Measurements from ENCODE around the gene PWWP2B.

The PWWP2B gene

DNA sequence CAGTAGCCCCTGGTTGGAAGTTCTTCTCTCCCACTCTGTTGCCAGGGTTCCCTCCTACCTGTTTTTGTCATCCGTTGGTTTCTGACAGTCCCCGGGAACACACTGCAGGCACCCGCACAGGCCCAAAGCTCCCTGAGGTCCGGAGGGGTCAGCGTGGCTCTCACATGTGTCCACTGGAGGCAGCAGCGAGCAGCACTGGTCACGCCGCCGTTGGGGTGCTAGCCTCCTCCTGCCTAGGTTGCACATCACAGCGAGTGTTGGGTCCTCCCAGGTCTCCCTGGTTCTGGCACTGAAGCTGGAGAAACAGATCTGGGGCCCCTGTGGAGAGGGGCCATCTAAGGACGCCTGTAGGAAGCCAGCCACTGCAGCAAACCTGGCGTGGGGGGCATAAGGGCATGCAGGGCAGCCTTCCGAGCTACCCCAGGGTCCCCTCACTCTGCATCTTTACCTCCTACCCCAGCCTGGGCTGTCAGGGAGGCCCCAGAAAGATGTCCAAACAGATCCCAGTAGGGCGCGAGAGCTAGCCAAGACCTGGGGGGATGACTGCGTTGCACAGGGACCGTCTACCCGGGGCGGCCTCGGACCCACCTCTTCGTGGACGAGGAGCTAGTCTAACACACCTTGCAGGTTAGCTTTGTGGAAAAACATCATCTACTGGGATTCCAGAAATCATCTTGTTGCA is 36.1 kb upstream of the PWWP2B start:
- H3K9ac ChIP-seq: no peak overlapping the region
- no peak for TF ChIP-seq Cebpa-rat (IDR thresholded peaks at IDR 0.05)
- H3K4me2 ChIP-seq: no peak overlapping the region
- no peak overlapping the region for H3K4me3 ChIP-seq
- peaks cover 0 to 5% (median 0%) of the 10 kb centered on the region in 11 experiments; a peak in 1 of 22 replicates for H4K20me1 ChIP-seq
- no peaks in the 10 kb centered on the region for H3K27me3 ChIP-seq
- peaks cover 0 to 8% (median 8%) of the 10 kb centered on the region in 11 experiments; a peak in 14 of 22 replicates for H3K9me3 ChIP-seq (replicated peaks in 1 of 11)
- H3K36me3 ChIP-seq: peaks cover 0 to 13% (median 5%) of the 10 kb centered on the region in 11 experiments; a peak in 9 of 22 replicates
- no peak overlapping the region for H3K27ac ChIP-seq
- H3K4me1 ChIP-seq: peaks cover 0 to 7% (median 2%) of the 10 kb centered on the region in 10 experiments; a peak in 6 of 20 replicates

DNA sequence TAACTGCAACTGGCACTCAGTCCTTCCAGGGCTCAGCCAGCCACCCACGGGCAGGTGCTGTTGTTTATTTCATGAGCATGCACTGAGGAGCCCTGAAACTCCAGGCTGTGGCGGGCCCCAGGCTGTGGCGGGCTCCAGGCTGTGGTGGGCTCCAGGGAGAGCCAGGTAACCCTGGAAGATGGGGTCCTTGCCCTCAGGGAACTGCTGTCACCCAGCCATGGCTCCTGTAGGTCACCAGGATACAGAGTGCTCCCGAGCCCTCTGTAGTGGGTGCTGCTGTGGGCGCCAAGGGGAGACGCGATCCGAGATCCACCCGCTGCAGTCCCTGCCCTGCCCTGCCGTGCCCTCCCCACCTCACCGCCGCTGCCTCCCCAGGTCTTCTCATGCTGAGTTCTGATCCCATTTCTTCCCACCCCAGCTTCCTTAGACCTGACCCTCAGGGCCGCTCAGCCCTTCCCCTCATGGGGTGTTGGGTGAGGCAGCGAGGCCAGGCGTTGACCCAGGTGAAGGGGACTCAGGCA is 35.4 kb upstream of the PWWP2B start:
- Histone ChIP-seq H3K4me2 (no peak overlapping the region), H4K20me1 (peaks cover 0 to 5% (median 0%) of the 10 kb centered on the region in 11 experiments; a peak in 1 of 22 replicates), H3K9me3 (replicated peaks in 1 of 11) (peaks cover 0 to 8% (median 8%) of the 10 kb centered on the region in 11 experiments; a peak in 14 of 22 replicates), H3K27ac (no peak overlapping the region), H3K9ac (no peak overlapping the region), H3K4me3 (no peak overlapping the region), H3K4me1 (peaks cover 0 to 5% (median 0%) of the 10 kb centered on the region in 10 experiments; a peak in 1 of 20 replicates), H3K27me3 (no peaks in the 10 kb centered on the region), H3K36me3 (peaks cover 0 to 20% (median 11%) of the 10 kb centered on the region in 11 experiments; a peak in 11 of 22 replicates)
- TF ChIP-seq Cebpa-rat (IDR thresholded peaks at IDR 0.05): no peak

DNA sequence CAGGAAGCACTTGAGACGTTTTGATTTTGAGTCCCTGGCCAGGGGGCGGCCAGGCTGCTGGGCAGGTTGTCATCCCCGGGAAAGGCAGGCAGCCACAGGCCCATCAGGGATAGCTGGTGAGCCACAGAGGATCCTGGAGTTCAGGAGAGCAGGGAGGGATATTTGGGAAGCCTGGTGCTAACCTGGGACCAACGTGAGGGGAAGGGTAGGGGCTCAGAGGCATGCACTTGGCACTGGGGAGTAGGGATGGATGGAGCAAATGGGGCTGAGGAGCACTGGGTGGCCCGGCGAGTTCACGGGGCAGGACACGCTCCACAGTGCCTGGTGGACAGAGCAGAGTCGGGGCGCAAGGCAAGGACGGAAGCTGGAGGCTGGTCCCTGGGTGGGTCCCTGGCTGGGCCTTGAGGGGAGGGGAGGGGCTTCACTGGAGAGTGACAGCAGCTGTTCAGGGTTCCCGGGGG is 34.8 kb upstream of the PWWP2B start:
- no peaks in the 10 kb centered on the region for H3K27me3 ChIP-seq
- peaks cover 0 to 8% (median 8%) of the 10 kb centered on the region in 11 experiments; a peak in 14 of 22 replicates for H3K9me3 ChIP-seq (replicated peaks in 1 of 11)
- H3K4me2 ChIP-seq: no peak overlapping the region
- H3K36me3 ChIP-seq: peaks cover 0 to 22% (median 13%) of the 10 kb centered on the region in 11 experiments; a peak in 11 of 22 replicates
- 0 out of 22 replicates have a peak, but pooled peaks cover 0 to 5% (median 0%) of the 10 kb centered on the region in 11 experiments for H4K20me1 ChIP-seq
- peaks cover 0 to 5% (median 0%) of the 10 kb centered on the region in 10 experiments; a peak in 1 of 20 replicates for H3K4me1 ChIP-seq
- no peak overlapping the region for H3K9ac ChIP-seq
- no peak overlapping the region for H3K27ac ChIP-seq
- TF ChIP-seq Cebpa-rat (IDR thresholded peaks at IDR 0.05): no peak
- H3K4me3 ChIP-seq: no peak overlapping the region

DNA sequence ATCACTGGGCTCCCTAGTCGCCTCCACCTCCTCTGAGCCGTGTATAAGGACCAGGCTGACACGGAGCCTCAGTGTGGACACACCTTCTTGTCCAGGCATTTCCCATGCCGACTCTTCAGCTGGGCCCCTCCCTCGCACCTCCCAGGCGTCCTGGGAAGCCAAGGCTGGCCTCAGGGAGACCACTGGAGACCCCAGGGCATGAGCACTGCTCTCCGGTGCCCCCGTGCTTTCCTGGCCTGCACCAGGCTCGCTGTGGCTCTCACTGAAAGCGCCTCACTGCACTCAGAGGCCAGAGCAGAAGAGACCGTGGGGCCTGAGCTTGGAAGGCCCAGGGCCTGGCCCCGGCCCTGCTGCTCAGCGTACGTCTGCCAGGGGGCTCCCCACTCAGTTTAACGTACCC is 33.6 kb upstream of the PWWP2B start:
- H3K27ac ChIP-seq: no peak overlapping the region
- peaks cover 0 to 22% (median 13%) of the 10 kb centered on the region in 11 experiments; a peak in 11 of 22 replicates for H3K36me3 ChIP-seq
- peaks cover 0 to 5% (median 0%) of the 10 kb centered on the region in 10 experiments; a peak in 1 of 20 replicates for H3K4me1 ChIP-seq
- no peak overlapping the region for H3K4me2 ChIP-seq
- H3K4me3 ChIP-seq: no peak overlapping the region
- no peak overlapping the region for H3K9ac ChIP-seq
- H4K20me1 ChIP-seq: 0 out of 22 replicates have a peak, but pooled peaks cover 0 to 5% (median 0%) of the 10 kb centered on the region in 11 experiments
- TF ChIP-seq Cebpa-rat (IDR thresholded peaks at IDR 0.05): no peak
- H3K9me3 ChIP-seq (replicated peaks in 1 of 11): peaks cover 0 to 8% (median 8%) of the 10 kb centered on the region in 11 experiments; a peak in 14 of 22 replicates
- H3K27me3 ChIP-seq: no peaks in the 10 kb centered on the region

DNA sequence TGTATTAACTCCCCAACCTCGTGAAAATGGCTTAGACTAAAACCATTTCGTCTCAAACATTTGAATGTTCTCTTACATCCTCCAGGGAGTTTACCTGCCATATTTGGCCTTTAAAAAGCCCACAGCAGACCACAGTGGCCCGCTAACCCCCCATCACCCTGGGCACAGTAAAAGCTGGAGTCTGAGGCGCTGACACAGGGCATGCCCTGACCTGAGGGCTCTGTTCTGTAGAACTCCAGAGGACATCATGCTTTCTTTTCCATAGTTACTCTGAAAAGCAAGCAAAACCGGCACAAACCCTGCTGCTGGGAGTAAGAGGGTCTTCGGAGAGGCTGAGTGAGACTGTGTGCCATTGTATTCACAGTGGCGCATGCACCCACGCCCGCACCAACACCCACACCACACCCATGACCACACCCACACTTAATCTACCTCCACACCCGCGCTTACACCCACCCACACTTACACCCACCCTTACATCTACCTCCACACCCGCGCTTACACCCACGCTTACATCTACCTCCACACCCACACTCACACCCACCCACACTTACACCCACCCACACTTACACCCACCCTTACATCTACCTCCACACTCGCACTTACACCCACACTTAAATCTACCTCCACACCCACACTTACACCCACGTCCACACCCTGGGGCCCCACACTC is 32.9 kb upstream of the PWWP2B start:
- Histone ChIP-seq H3K9me3 (replicated peaks in 1 of 11) (peaks cover 0 to 8% (median 8%) of the 10 kb centered on the region in 11 experiments; a peak in 14 of 22 replicates), H3K4me3 (no peak overlapping the region), H3K36me3 (peaks cover 0 to 22% (median 13%) of the 10 kb centered on the region in 11 experiments; a peak in 11 of 22 replicates), H3K4me2 (no peak overlapping the region), H4K20me1 (0 out of 22 replicates have a peak, but pooled peaks cover 0 to 5% (median 0%) of the 10 kb centered on the region in 11 experiments), H3K4me1 (peaks cover 0 to 5% (median 0%) of the 10 kb centered on the region in 10 experiments; a peak in 1 of 20 replicates), H3K27ac (no peak overlapping the region), H3K27me3 (no peaks in the 10 kb centered on the region), H3K9ac (no peak overlapping the region)
- TF ChIP-seq Cebpa-rat (IDR thresholded peaks at IDR 0.05): no peak

DNA sequence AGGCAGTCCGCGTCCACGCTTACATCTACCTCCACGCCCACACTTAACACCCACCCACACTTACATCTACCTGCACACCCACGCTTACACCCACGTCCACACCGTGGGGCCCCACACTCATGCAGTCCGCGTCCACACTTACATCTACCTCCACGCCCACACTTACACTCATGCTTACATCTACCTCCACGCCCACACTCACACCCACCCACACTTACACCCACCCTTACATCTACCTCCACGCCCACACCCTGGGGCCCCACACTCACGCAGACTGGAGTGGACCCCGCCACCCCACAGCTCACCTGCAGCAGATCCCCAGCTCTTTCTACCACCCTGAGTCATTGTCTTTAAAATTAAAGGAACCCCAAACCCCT is 32.4 kb upstream of the PWWP2B start:
- Histone ChIP-seq H3K27ac (no peak overlapping the region), H3K4me1 (peaks cover 0 to 5% (median 0%) of the 10 kb centered on the region in 10 experiments; a peak in 1 of 20 replicates), H3K9me3 (replicated peaks in 1 of 11) (peaks cover 0 to 8% (median 8%) of the 10 kb centered on the region in 11 experiments; a peak in 14 of 22 replicates), H3K9ac (no peak overlapping the region), H3K27me3 (no peaks in the 10 kb centered on the region), H3K4me3 (no peak overlapping the region), H3K36me3 (peaks cover 0 to 22% (median 13%) of the 10 kb centered on the region in 11 experiments; a peak in 11 of 22 replicates), H4K20me1 (0 out of 22 replicates have a peak, but pooled peaks cover 0 to 5% (median 0%) of the 10 kb centered on the region in 11 experiments), H3K4me2 (no peak overlapping the region)
- no peak for TF ChIP-seq Cebpa-rat (IDR thresholded peaks at IDR 0.05)

DNA sequence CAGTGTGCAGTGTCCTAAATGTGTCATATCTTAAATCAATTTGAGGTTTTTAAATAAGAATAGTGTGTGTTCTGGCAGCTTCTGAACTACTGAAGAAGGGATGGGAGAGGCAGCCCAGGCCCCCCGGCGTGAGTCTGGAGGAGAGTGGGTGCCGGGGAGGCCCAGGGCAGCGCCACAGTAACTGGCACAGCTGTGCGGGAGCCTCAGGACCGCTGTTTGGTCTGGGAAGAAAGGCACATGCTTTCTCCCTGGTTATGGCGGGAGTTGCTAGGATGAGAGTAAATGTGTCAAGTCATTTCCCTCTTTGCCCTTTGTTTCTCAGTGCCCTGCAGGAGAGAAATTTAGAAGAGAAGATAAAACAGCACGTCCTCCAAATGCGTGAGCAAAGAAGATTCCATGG is 31.9 kb upstream of the PWWP2B start:
- Histone ChIP-seq H3K4me1 (peaks cover 0 to 8% (median 0%) of the 10 kb centered on the region in 10 experiments; a peak in 1 of 20 replicates), H3K4me2 (no peak overlapping the region), H4K20me1 (0 out of 22 replicates have a peak, but pooled peaks cover 0 to 5% (median 0%) of the 10 kb centered on the region in 11 experiments), H3K9ac (no peak overlapping the region), H3K4me3 (no peak overlapping the region), H3K36me3 (peaks cover 0 to 22% (median 13%) of the 10 kb centered on the region in 11 experiments; a peak in 11 of 22 replicates), H3K27me3 (no peaks in the 10 kb centered on the region), H3K27ac (no peak overlapping the region), H3K9me3 (replicated peaks in 1 of 11) (peaks cover 0 to 8% (median 8%) of the 10 kb centered on the region in 11 experiments; a peak in 14 of 22 replicates)
- no peak for TF ChIP-seq Cebpa-rat (IDR thresholded peaks at IDR 0.05)

DNA sequence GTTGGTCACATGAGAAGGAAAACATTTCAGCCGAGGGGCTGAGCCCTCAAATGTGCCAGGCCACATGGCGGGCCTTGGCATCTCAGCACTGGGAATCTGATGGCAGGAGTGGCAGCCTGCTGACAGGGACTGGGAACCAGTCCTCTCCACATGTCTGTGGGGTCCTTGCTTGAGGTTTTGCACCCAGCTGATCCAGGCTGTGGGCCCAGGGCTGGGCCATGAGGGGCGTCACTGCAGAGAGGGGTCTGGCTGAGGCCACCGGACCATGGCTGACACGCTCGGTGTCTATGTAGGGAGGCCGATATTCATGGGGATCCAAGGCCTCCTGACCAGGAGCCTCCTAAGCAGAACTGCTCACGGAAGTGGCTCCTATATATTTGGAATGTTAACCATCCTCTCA is 31.0 kb upstream of the PWWP2B start:
- TF ChIP-seq Cebpa-rat (IDR thresholded peaks at IDR 0.05): no peak
- Histone ChIP-seq H3K4me1 (peaks cover 2 to 17% (median 4%) of the 10 kb centered on the region in 10 experiments; a peak in 19 of 20 replicates), H3K4me3 (no peak overlapping the region), H4K20me1 (0 out of 22 replicates have a peak, but pooled peaks cover 0 to 3% (median 0%) of the 10 kb centered on the region in 11 experiments), H3K27me3 (no peaks in the 10 kb centered on the region), H3K36me3 (peaks cover 0 to 22% (median 13%) of the 10 kb centered on the region in 11 experiments; a peak in 11 of 22 replicates), H3K4me2 (no peak overlapping the region), H3K9ac (no peak overlapping the region), H3K9me3 (replicated peaks in 1 of 11) (peaks cover 0 to 8% (median 8%) of the 10 kb centered on the region in 11 experiments; a peak in 14 of 22 replicates), H3K27ac (no peak overlapping the region)
